ENCODE data around the gene ARRB2.

The ARRB2 gene

GRCh38 chr17:4717791-4718190, 7.4 kb downstream of the ARRB2 start:
- TF ChIP-seq YY1 (IDR thresholded peaks at IDR 0.05; ENCODE audit: low read depth): no peak
- no peak for TF ChIP-seq REST (IDR thresholded peaks at IDR 0.05; ENCODE audit: low read depth)
- TF ChIP-seq EGR1 (IDR thresholded peaks at IDR 0.05): no peak

- no peak for TF ChIP-seq EGR1 (IDR thresholded peaks at IDR 0.05)
- no peak for TF ChIP-seq USF1 (IDR thresholded peaks at IDR 0.05)
- no peak for TF ChIP-seq RAD21 (IDR thresholded peaks at IDR 0.05; ENCODE audit: low read depth)
- no peak for TF ChIP-seq TAF1 (IDR thresholded peaks at IDR 0.05; ENCODE audit: low read depth)
- no peak for TF ChIP-seq ZBTB7A (IDR thresholded peaks at IDR 0.05; ENCODE audit: low read depth)
- no peak for TF ChIP-seq CEBPB (IDR thresholded peaks at IDR 0.05)
- no peak for TF ChIP-seq EP300 (IDR thresholded peaks at IDR 0.05; ENCODE audit: borderline replicate concordance)
- no peak for TF ChIP-seq TEAD4 (IDR thresholded peaks at IDR 0.05)
- no peak for TF ChIP-seq REST (IDR thresholded peaks at IDR 0.05; ENCODE audit: low read depth)
- TF ChIP-seq TCF12 (IDR thresholded peaks at IDR 0.05; ENCODE audit: low read depth): no peak
- no peak for TF ChIP-seq NFIC (IDR thresholded peaks at IDR 0.05)
- TF ChIP-seq MAX (IDR thresholded peaks at IDR 0.05): no peak
- TF ChIP-seq CREB1 (IDR thresholded peaks at IDR 0.05; ENCODE audit: low read depth): no peak
- no peak for TF ChIP-seq FOXM1 (IDR thresholded peaks at IDR 0.05; ENCODE audit: borderline replicate concordance, low read depth)
- no peak for TF ChIP-seq YY1 (IDR thresholded peaks at IDR 0.05; ENCODE audit: low read depth)
Observed at GRCh38 chr17:4718276-4718675, 7.8 kb downstream of the ARRB2 start.

- TF ChIP-seq USF1 (IDR thresholded peaks at IDR 0.05): no peak
- no peak for TF ChIP-seq CEBPB (IDR thresholded peaks at IDR 0.05)
- TF ChIP-seq FOXM1 (IDR thresholded peaks at IDR 0.05; ENCODE audit: borderline replicate concordance, low read depth): no peak
- no peak for TF ChIP-seq EP300 (IDR thresholded peaks at IDR 0.05; ENCODE audit: borderline replicate concordance)
- no peak for TF ChIP-seq RAD21 (IDR thresholded peaks at IDR 0.05; ENCODE audit: low read depth)
- TF ChIP-seq EGR1 (IDR thresholded peaks at IDR 0.05): no peak
- no peak for TF ChIP-seq ZBTB7A (IDR thresholded peaks at IDR 0.05; ENCODE audit: low read depth)
- no peak for TF ChIP-seq TCF12 (IDR thresholded peaks at IDR 0.05; ENCODE audit: low read depth)
- TF ChIP-seq MAX (IDR thresholded peaks at IDR 0.05): no peak
- TF ChIP-seq YY1 (IDR thresholded peaks at IDR 0.05; ENCODE audit: low read depth): no peak
- no peak for TF ChIP-seq TAF1 (IDR thresholded peaks at IDR 0.05; ENCODE audit: low read depth)
- no peak for TF ChIP-seq REST (IDR thresholded peaks at IDR 0.05; ENCODE audit: low read depth)
- TF ChIP-seq NFIC (IDR thresholded peaks at IDR 0.05): no peak
- no peak for TF ChIP-seq TEAD4 (IDR thresholded peaks at IDR 0.05)
- no peak for TF ChIP-seq CREB1 (IDR thresholded peaks at IDR 0.05; ENCODE audit: low read depth)
Observed at GRCh38 chr17:4719146-4719545, 8.7 kb downstream of the ARRB2 start.

GRCh38 chr17:4719684-4720221, 9.3 kb downstream of the ARRB2 start:
- TF ChIP-seq ZBTB7A (IDR thresholded peaks at IDR 0.05; ENCODE audit: low read depth): no peak
- no peak for TF ChIP-seq EGR1 (IDR thresholded peaks at IDR 0.05)
- no peak for TF ChIP-seq MAX (IDR thresholded peaks at IDR 0.05)
- no peak for TF ChIP-seq TCF12 (IDR thresholded peaks at IDR 0.05; ENCODE audit: low read depth)
- TF ChIP-seq YY1 (IDR thresholded peaks at IDR 0.05; ENCODE audit: low read depth): no peak
- no peak for TF ChIP-seq REST (IDR thresholded peaks at IDR 0.05; ENCODE audit: low read depth)
- no peak for TF ChIP-seq FOXM1 (IDR thresholded peaks at IDR 0.05; ENCODE audit: borderline replicate concordance, low read depth)
- TF ChIP-seq TEAD4 (IDR thresholded peaks at IDR 0.05): no peak
- no peak for TF ChIP-seq NFIC (IDR thresholded peaks at IDR 0.05)
- no peak for TF ChIP-seq RAD21 (IDR thresholded peaks at IDR 0.05; ENCODE audit: low read depth)
- TF ChIP-seq USF1 (IDR thresholded peaks at IDR 0.05): no peak
